ENCODE data around the gene EPHB2. TPM values are rescaled to one million over a fixed set of nuclear protein-coding genes. Genes with fewer than 3 reads are reported as not detected.
"Not testable (repeated sequence)": the region's sequence is repeated elsewhere in the genome, so short reads cannot be mapped to it uniquely, and the experiment has no call there.

Gene EPHB2
- total and polyA plus RNA-seq, 8 donors: 0.13 to 88.1 (median 2.6) TPM; not detected in 1

DNA sequence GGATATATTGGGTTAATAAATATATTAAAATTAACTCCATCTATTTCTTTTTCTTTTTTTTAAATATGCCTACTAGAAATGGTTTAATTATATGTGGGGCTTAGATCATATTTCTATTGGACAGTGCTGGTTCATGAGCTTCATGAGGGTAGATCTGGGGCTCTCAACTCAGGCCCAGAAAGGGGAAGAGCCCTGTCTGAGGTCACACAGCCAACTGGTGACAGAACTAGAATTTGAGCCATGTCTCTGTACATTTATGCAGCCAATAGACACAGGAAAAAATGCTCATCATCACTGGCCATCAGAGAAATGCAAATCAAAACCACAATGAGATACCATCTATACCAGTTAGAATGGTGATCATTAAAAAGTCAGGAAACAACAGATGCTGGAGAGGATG is 5.1 kb upstream of the EPHB2 start:
- no peak for DNase-seq
- no peak for TF ChIP-seq POLR2AphosphoS5 (IDR thresholded peaks at IDR 0.05)
- TF ChIP-seq CTCF (IDR thresholded peaks at IDR 0.05): no peak
- no peak for TF ChIP-seq EP300 (IDR thresholded peaks at IDR 0.05)
- no peak for TF ChIP-seq POLR2A (IDR thresholded peaks at IDR 0.05)
- peaks cover 6 to 20% (median 13%) of the 10 kb centered on the region in 4 donors for H3K4me1 ChIP-seq
- no peaks in the 10 kb centered on the region for H3K36me3 ChIP-seq
- H3K4me3 ChIP-seq: no peak overlapping the region
- H3K9me3 ChIP-seq: no peaks in the 10 kb centered on the region
- intact Hi-C loops (cut with DNase I; ENCODE audit: low total_unique reads): loop anchor here (10.0 kb wide), 1 partner anchor 259 kb away; no protein-coding TSS in a partner anchor
- peaks cover 0 to 17% (median 16%) of the 10 kb centered on the region in 3 donors for H3K27me3 ChIP-seq
- H3K27ac ChIP-seq: no peak overlapping the region

DNA sequence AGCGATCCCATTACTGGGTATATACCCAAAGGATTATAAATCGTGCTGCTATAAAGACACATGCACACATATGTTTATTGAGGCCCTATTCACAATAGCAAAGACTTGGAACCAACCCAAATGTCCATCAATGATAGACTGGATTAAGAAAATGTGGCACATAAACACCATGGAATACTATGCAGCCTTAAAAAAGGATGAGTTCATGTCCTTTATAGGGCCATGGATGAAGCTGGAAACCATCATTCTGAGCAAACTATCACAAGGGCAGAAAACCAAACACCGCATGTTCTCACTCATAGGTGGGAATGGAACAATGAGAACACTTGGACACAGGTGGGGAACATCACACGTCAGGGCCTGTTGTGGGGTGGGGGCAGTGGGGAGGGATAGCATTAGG is 4.5 kb upstream of the EPHB2 start:
- intact Hi-C loops (cut with DNase I; ENCODE audit: low total_unique reads): loop anchor here (10.0 kb wide), 1 partner anchor 259 kb away; no protein-coding TSS in a partner anchor
- DNase-seq, H3K9me3 ChIP-seq, H3K27ac ChIP-seq, H3K36me3 ChIP-seq, H3K4me3 ChIP-seq: not testable (repeated sequence)
- 87 to 95% (median 91%) methylated on average over 4 of the region's 4 CpGs for WGBS, 5 donors
- Histone ChIP-seq H3K27me3 (peaks cover 0 to 19% (median 18%) of the 10 kb centered on the region in 3 donors), H3K4me1 (peaks cover 6 to 20% (median 14%) of the 10 kb centered on the region in 4 donors)

DNA sequence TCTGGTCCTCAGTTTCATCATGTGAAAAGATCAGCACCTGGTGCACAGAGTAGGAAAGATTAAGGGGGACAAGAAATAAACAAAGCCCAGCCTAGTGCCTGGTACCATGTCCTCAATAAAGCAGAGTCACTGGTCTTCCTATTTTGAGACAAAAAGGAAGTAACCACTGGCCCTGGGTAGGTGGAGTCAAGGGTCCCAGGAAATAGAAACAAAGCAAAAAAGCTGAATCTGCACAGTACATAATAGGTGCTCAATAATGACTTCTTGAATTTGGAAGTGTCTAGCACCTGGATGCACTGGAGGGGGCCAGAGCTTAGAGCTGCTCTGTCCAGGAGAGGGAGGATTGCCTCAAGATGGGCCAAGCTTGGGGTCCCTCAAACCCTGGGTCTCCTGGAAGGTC is 1.9 kb upstream of the EPHB2 start:
- intact Hi-C loops (cut with DNase I; ENCODE audit: low total_unique reads): loop anchor here (10.0 kb wide), 1 partner anchor 256 kb away; no protein-coding TSS in a partner anchor
- H3K4me1 ChIP-seq: peaks cover 12 to 27% (median 18%) of the 10 kb centered on the region in 4 donors
- no peaks in the 10 kb centered on the region for H3K36me3 ChIP-seq
- no peaks in the 10 kb centered on the region for H3K9me3 ChIP-seq
- H3K4me3 ChIP-seq: no peak overlapping the region
- no peak for DNase-seq
- peaks cover 0 to 46% (median 42%) of the 10 kb centered on the region in 3 donors for H3K27me3 ChIP-seq
- TF ChIP-seq POLR2AphosphoS5 (IDR thresholded peaks at IDR 0.05) (no peak), CTCF (IDR thresholded peaks at IDR 0.05) (no peak), POLR2A (IDR thresholded peaks at IDR 0.05) (no peak), EP300 (IDR thresholded peaks at IDR 0.05) (no peak)
- no peak overlapping the region for H3K27ac ChIP-seq

DNA sequence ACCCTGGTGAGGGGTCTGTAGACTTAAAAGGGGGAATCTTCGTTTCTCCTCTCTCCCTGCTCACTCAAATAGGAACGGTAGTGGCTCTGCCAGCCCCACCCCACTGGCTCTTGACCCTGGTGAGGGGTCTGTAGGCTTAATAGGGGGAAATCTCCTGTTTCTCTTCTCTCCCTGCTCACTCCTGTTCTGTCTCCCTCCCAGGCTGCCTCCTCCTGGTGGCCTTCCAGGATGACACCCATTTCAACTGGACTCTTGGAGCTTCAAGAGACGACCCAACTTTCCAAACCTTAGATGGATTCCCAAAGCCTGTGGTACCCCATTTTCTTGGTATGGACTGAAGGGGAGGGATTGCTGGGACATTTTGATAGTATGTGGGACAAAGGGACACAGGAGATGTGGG is 1.4 kb upstream of the EPHB2 start:
- no peak for DNase-seq
- peaks cover 12 to 27% (median 18%) of the 10 kb centered on the region in 4 donors for H3K4me1 ChIP-seq
- H3K4me3 ChIP-seq: no peak overlapping the region
- peaks cover 0 to 50% (median 43%) of the 10 kb centered on the region in 3 donors for H3K27me3 ChIP-seq
- intact Hi-C loops (cut with DNase I; ENCODE audit: low total_unique reads): loop anchor here (10.0 kb wide), 1 partner anchor 256 kb away; no protein-coding TSS in a partner anchor
- TF ChIP-seq CTCF (IDR thresholded peaks at IDR 0.05): no peak
- no peak for TF ChIP-seq POLR2AphosphoS5 (IDR thresholded peaks at IDR 0.05)
- TF ChIP-seq EP300 (IDR thresholded peaks at IDR 0.05): no peak
- no peak for TF ChIP-seq POLR2A (IDR thresholded peaks at IDR 0.05)
- H3K36me3 ChIP-seq: no peaks in the 10 kb centered on the region
- no peaks in the 10 kb centered on the region for H3K9me3 ChIP-seq
- no peak overlapping the region for H3K27ac ChIP-seq
- 72 to 86% (median 83%) methylated on average over 3 of the region's 3 CpGs for WGBS, 5 donors
